GM21825 (cell line): ENCODE data around the gene ADAM19.

Experiments
- ATAC-seq: cut with Tn5 transposase; IDR thresholded peaks from one replicate; pipeline ENCODE4 v1.9.1; 2021; ENCODE audit warnings: mild to moderate bottlenecking, moderate library complexity; ENCODE audit not compliant: unreplicated experiment

Gene ADAM19, protein sequence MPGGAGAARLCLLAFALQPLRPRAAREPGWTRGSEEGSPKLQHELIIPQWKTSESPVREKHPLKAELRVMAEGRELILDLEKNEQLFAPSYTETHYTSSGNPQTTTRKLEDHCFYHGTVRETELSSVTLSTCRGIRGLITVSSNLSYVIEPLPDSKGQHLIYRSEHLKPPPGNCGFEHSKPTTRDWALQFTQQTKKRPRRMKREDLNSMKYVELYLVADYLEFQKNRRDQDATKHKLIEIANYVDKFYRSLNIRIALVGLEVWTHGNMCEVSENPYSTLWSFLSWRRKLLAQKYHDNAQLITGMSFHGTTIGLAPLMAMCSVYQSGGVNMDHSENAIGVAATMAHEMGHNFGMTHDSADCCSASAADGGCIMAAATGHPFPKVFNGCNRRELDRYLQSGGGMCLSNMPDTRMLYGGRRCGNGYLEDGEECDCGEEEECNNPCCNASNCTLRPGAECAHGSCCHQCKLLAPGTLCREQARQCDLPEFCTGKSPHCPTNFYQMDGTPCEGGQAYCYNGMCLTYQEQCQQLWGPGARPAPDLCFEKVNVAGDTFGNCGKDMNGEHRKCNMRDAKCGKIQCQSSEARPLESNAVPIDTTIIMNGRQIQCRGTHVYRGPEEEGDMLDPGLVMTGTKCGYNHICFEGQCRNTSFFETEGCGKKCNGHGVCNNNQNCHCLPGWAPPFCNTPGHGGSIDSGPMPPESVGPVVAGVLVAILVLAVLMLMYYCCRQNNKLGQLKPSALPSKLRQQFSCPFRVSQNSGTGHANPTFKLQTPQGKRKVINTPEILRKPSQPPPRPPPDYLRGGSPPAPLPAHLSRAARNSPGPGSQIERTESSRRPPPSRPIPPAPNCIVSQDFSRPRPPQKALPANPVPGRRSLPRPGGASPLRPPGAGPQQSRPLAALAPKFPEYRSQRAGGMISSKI

DNA sequence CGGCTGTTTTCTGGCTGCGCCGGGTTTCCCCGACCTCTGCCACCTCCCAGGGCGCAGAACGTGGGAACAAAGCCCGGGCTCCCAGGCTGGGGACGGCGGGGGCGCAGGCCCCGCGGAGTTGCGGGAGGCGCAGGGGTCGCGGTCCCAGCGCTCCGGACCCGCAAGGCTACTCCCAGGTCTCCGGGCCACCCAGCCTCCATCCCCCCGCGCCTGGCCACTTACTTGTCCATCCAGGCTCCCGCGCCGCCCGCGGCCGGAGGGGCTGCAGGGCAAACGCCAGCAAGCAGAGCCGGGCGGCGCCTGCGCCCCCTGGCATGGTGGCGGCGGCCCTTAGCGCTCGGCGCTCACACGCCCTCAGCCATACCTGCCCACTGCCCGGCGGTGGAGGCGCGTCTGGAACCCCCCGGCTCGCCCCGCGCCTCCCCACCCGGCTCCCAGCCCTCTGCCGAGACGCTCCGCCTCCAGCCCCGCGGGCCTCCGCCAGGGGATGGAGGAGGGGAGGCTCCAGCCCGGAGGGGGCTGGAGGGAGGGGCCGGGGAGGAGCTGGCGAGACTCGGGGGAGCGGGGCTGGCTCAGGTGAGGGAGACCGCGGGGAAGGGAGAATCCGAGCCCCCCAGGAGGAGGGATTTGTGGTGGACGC is at the start of gene ADAM19:
Gene ADAM19 (minus strand): TSS at position 395 of the 640 bp plus-strand sequence. CDS start 79 bp downstream, at position 316.
- ATAC-seq = no peak

- ATAC-seq = no peak
Observed at GRCh38 chr5:157624144-157624543, 48.6 kb upstream of the ADAM19 start.

DNA sequence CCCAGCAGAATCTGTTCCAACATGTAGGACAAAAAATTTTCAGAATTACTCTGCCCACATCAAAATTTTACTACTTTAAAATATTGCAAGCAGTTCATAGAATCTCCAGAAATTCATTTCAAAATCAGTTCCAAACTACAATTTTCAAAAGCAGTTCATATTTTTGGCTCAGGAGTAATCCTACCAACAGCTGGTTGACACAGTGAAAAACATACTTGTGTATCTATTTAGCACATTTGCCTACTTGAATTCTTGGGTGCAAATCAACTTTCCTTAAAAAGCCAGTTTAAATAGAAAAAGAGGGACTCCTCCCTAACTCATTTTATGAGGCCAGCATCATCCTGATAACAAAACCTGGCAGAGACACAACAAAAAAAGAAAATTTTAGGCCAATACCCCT is 45.2 kb upstream of the ADAM19 start:
- no peak for ATAC-seq

DNA sequence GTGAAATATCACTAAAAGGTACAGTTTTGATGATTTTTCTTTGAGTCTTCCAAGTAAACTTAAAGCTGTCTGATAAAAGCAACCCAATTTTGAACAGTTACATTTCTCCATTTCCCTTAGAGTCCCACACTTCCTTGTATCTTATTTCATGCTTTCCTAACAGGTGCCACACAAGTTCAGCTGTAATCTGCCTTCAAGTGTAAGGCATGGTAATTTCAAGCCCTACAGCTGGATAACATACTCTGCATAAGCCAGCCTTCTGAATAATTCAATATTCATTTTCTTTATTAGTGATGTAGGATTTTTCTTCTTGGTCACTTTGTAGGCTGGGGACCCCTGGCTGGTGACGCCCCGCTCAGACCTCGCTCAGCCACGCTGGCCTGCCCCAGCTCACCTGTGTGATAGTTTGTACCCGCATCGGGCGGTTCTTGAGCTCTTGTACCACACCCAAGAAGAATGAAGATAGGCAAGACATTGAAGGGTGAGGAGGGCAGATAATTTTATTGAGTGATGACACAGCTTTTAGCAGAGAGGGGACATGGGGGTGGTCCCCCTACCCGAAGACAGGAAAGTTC is 42.7 kb upstream of the ADAM19 start:
- ATAC-seq = no peak

DNA sequence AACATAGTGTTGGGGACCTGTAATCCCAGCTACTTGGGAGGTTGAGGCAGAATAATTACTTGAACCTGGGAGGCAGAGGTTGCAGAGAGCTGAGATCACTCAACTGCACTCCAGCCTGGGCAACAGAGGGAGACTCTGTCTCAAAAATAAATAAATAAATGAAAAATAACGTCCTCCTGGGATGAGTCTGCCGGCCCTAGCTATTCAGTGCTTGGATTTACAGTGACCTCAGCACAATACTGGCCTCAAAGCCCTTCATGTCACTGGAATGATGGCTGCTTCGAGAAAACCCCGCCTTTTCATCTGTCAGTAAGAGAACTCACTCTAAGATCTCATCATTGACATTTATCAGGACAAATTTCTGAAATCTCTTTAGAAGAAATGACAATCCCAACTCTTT is 41.2 kb upstream of the ADAM19 start:
- no peak for ATAC-seq

GRCh38 chr5:157613385-157614245 is 38.0 kb upstream of the ADAM19 start:
- no peak for ATAC-seq

GRCh38 chr5:157612581-157612980 is 37.0 kb upstream of the ADAM19 start:
- no peak for ATAC-seq

DNA sequence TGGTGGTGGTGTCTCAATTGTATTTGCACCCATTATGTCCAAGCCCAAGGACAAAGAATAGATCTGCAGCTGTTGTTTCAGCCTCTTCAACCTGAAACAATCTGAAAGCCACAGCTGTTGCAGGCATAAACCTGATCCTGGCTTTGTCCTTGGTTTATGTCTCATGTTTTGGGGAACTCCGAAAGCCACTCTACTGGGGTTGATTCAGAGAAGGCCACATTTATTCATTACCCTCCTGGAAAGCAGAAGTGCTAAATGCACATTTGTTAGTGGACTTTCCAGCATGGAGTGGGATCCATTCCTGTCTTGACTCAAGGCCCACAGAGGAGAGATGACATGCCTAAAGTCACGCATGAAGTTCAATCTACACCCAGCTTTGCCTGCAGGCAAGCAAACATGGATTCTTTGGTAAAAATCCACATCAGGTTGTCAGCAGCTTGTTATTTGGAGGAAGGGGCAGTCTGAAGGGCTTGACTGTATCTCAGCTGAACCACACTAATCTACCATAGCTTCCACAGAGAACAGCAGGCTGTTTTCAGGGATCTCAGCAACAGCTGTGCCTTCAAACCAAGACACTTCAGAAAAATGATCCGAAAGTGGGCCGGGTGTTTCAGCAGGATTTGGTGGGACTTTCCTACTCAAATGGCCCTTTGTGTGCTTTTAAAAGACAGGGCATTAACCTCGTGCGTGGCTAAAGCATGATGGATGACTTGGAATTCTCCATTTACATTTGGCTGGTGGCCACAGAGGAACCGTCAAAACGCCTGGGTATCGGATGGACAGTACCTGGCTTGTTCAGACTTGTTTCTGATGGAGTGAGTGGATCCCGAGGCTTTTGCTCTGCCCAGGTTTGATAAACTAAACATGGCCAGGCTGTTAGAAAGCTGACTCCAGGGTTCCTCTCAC is 36.2 kb upstream of the ADAM19 start:
- ATAC-seq = peak; percentile 65

DNA sequence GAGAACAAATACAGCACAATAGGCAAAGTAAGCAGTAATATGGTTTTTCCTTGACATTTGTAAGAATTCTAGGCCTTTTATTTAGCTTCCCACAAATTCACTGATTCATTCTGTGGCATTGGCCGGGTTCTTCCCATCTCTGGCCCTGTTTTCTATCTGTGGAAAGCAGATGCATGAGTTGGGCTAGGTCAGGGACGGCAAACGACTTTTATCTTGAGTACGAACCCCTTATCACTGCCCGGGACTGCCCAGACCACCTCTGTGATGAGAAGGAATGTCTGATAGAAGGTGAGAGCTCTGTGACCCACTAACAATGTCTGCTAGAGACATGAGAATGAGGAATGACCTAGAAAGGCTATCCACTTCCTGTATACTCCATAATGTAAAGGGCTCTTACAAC is 35.4 kb upstream of the ADAM19 start:
- ATAC-seq = no peak

GRCh38 chr5:157608972-157609565 is 33.5 kb upstream of the ADAM19 start:
- ATAC-seq = no peak

- ATAC-seq = peak; percentile 39
Observed at GRCh38 chr5:157607371-157608161, 32.0 kb upstream of the ADAM19 start.

DNA sequence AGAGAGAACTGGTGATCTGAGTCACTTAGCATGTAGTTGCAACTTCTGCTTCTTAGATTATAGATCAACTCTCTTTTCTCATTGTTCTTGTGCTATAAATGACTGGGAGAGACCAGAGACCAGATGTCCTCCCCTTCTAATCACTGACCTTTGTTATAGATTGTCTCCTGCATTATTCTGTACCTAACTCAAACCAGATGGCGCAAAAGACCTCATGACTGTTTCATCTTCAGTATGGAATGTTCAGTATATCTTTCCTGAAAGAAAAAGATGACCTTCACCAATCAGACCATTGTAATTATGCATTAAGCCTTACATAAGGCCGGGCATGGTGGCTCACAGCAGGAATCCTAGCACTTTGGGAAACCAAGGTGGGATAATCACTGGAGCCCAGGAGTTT is 30.5 kb upstream of the ADAM19 start:
- ATAC-seq = no peak

GRCh38 chr5:157603333-157604190 is 28.0 kb upstream of the ADAM19 start:
- peak; percentile 42 for ATAC-seq

- peak; percentile 69 for ATAC-seq
Observed at GRCh38 chr5:157602505-157602904, 26.9 kb upstream of the ADAM19 start.

- no peak for ATAC-seq
Observed at GRCh38 chr5:157600252-157600651, 24.7 kb upstream of the ADAM19 start.

DNA sequence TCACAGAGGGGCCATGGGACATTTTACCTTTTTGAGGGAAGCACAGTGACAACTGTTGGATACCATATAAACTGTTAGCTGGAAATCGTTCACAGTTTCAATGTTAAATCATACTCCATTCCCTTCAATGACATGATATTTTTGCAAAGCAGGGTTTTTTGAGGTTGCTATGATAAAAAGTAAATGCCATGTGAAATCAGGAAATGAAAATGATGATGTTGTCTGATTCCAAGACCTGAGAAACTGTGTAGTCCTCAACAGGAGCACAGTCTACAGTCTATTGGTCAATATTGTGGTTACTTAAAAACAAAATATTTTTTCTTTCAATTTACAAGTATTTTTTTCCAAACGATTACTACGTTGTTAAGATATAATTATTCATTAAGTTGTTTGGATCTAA is 24.0 kb upstream of the ADAM19 start:
- no peak for ATAC-seq

DNA sequence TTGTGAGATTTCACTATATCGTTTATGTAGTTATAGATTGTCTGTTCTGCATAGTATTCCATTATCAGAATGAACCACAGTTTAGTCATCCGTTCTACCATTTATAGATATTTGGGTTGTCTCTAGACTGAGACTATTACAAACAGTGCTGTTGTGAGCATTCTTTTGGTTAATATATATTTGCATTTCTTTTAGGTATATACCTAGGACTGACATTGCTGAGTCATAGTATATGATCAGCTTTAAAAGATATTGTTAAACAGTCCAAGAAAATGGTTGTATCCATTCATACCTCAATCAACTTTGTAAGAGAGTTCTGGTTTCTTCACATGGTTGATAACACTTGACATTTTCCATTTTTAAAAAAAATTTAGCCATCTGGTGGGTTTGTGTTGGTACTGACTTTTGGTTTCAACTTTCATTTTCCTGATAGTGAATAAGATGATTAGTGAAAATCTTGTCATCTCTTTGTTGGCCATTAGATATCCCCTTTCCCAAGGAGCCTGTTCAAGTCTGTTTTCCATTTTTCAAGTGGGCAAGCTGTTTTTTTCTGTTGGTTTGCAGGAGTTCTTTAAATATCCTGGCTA is 22.9 kb upstream of the ADAM19 start:
- ATAC-seq = no peak
